NCI-H2196 treated with DMSO at 0.1 percent for 48 hours (cell line): ENCODE data around the gene TMOD2.

Experiments used
- DNase-seq: peaks from one replicate; lab custom pipeline; 2025; ENCODE audit not compliant: unreplicated experiment; lab: John Stamatoyannopoulos, UW

Gene TMOD2

GRCh38 chr15:51735228-51736010 is 16.0 kb upstream of the TMOD2 start:
- no peak for DNase-seq

GRCh38 chr15:51736069-51736468 is 15.3 kb upstream of the TMOD2 start:
- DNase-seq: no peak

DNA sequence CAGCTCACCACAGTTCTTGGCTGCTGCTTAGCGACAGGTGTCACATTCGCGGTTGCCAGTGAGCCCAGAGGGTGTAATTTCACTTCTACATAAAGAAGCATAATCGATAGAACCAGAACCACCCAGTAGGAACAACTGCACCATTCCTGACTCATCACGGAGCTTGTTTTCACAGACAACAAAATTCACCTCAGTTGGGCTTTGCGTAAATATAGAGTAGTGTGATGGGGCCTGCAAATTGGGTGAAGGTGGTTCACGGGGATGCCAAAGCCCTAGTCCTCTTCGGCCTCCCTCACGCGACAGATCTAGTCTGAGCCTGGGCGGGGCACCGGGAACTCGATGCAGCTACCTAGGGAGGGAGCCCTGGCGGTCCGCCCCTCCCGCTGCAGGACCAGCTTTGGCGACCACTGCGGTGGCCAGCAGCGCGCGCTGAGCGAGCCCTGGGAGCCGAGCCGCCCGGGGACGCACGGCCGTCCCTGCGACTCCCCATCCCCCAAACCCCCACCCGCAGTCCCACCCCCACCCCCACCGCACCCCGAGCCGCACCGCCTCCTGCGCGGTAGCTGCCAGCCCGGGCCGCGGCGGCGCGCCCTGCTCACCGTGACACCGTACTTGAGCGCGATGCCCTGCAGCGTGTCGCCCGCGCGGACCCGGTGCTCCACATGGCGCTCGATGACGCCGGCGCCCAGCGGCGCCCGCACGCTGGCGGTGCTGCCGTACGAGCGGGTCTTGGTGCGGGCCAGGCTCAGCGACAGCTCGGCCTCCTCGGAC is 14.5 kb upstream of the TMOD2 start:
- DNase-seq: no peak

DNA sequence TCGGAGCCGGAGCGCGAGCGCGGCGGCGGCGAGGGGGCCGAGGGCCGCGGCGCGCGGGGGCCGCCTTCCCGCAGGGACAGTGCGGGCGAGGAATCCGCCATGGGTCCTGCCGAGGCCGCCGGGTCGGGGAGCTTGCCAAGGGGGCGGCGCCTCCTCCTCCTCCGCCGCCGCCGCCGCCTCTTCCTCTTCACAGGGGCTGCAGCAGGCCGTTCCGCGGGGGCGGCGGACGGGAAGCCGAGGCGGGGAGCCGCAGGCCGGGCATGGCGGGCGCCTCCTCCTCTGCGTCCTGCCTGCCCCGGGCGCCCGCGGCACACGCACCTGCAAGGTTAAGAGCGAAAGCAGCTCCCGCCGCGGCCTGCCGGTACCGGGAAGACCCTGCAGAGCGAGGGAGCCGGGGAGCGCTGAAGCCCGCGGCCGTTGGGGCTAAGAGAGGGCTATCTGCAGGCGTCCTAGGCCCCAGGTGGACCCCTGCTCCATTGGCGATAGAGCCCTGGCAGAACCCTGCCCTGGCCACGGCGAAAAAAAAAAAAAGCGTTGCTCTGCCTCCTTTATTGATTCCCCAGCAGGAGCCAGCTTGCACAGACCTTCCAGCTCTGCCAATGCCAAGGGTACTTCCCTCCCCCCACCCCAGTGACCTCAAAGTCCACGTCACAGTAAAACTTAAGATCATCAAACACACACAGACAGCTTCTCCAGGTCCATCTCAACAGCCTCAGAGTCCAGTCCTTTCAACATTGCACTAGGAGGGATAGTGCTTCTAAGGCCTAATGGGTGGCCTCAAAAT is 13.7 kb upstream of the TMOD2 start, which contains the start of gene LYSMD2:
LYSMD2 (minus strand) TSS at position 134 of the 784 bp plus-strand sequence; CDS start at position 101, 33 bp downstream.
- DNase-seq: no peak

DNA sequence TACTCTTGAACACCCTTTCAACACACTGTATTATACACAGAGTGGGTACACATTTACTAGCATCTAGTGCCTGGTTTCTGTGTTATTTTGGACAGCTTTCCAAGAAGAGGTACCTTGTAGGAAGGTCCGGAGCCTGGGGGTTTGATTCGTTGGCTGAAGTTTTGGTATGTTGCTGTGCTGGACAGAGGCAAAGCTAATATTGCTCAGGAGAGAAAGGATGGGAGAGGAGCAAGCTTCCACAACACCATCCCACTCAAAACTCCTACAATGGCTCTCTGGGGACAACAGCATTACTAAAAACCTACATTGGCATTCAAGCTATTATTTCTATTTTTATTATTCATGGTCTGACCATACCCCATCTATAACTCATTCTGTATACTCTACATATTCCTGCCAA is 12.8 kb upstream of the TMOD2 start:
- DNase-seq: no peak

GRCh38 chr15:51739061-51739712 is 12.2 kb upstream of the TMOD2 start:
- DNase-seq: no peak

- DNase-seq: no peak
Measured at GRCh38 chr15:51749307-51749706, 2.1 kb upstream of the TMOD2 start.

DNA sequence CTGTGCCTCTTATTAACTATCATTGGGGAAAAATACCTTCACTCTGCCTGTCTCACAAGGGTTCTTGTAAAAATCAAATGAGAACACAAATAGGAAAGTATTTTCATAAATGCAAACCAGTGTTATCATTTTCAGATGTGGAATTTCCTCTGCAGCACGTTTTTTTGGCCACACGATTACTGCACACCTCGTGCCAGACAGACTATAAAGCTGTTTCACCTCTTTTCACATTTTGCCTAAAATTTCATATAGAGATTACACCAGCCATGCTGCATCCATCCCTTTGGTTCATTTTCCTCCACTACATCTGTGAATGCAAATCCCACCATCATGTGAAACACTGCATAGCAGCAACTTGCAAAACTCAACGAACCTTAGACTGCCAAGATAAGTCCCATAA is 1.2 kb upstream of the TMOD2 start:
- DNase-seq: no peak

GRCh38 chr15:51751697-51752683 is 593 bp downstream of the TMOD2 start:
- DNase-seq: no peak

DNA sequence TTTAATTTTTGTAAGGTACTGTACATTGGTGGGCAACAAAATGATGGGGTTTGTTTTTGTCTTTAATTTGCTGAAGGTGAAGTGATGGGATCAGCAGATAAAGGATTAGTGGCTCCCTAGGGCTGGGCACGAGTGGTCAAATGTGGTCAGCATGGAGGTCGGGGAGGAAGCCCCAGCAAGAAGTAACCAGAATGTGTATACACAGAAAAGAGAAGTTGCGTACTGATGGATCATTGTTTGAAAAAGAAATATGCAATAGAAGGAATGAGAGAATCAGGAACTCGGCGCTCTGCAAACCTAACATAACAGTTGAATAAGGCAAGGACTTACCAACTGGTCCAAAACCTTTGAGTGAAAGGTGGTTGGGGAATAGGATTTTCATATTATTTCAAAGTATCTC is 1.5 kb downstream of the TMOD2 start:
- no peak for DNase-seq

- DNase-seq: no peak
Measured at GRCh38 chr15:51754267-51754666, 2.9 kb downstream of the TMOD2 start.

DNA sequence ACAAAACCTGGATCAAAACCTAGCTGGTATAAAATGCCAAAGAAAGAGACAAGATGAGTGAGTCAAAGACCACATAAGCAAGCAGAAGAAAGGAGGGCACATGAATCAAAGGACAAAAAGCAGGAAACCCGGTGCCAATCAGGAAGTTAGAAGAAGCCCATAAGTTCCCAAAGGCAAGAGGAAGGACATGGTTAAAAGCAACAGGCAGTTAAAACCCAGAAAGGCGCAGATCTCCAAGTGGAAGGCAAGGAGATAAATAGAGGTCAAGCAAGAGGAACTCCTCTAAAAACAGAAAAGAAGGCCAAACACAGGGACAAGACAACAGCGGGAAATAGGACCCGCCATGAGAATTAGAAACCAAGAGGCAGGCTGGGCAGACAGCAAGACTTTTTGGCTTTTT is 4.4 kb downstream of the TMOD2 start:
- DNase-seq: no peak

DNA sequence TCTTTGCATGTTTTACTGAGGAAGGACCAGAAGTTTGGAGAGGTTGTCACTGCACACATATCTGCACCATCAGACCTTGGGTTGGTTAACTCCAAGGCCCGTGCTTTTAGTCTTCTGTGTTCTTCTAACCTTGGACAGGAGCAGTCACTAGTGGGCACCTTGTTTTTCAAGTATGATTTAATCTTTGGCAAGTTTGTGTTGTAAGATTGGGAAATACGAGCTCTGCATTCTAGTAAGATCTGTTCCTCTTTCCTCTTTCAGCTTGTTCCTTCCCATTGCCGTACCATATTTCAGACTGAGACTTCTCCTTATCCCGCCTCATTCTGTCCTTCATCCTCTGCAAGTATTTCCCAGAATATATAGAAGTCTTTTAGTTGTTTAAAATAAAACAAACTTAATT is 5.1 kb downstream of the TMOD2 start:
- DNase-seq: no peak

DNA sequence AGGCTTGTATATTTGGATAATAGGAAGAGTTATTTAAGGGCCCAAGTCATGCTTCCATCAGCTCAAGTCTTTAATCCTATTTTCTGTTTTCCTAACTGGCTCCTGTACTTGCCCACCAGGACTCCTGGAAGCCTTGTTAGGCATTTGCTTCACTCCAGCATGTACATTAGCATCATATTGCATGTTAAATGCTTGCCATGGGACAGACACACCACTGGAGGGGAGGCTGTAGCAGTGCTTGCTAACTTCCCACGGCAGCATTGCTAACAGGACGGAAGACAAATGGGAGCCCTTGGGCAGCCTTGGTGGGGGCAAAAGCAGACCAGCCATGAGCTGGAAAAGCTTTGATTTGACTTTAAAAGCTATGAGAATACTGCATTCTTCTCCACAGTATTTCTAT is 6.1 kb downstream of the TMOD2 start:
- no peak for DNase-seq

- no peak for DNase-seq
Measured at GRCh38 chr15:51758645-51759044, 7.2 kb downstream of the TMOD2 start.

DNA sequence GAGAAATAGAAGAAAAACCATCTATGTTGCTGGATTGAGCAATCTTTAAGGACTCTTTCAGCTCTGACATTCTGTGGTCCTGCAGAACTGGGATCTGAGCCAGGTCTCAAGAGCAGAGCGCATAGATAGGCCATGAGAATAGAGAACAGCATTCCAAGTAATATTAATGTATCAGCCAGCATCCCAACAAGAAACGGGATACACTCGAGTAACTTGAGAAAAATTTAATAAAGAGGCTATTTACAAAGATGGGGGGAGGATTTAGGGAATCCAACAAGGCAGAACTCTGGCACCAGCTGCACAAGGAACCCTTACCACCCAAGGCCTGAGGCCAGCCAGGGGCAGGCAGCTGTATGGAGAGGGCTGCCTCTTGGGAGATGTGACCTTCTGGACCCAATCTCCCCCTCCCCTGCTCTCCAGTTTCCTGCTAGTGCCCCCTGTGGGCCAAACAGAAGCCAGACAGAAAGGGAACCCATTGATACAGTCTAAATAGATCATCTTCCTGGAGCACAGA is 8.2 kb downstream of the TMOD2 start:
- peak; percentile 60 for DNase-seq

DNA sequence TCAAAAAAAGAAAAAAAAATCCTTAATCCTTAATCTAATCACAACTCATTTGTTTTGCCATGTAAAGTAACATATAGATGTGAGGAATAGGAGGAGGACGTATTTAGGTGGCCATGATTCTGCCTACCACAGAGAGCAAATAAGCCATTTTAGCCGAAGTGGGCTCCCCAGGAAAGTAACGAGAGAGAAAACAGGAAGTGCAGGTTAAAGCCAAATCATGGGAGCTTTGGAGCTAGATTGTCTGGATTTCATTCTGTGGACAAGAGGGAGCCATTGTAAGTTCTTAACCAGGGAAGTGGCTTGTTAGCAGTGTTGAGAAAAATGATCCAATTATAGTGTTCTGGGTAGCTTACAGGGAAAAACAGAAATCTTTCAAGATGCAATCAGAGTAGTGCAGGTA is 9.4 kb downstream of the TMOD2 start:
- no peak for DNase-seq

DNA sequence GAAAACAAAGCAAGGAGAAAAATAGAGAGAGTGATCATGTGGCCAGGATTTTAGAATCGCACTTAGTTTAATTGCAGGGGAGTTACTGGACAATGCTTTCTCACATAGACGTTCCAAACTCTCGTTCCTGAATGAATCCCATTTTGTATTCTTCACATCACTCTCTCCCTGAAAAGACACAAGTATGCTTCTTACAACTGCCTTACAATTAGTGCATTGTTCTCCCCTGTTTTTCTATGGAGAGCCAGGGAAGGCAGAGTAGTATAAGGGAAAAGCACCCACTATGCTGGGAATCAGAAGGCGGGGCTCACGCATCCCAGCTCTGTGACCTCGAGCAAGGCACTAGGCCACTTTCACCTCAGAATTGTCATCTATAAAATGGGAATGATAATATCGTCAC is 14.4 kb downstream of the TMOD2 start:
- no peak for DNase-seq

GRCh38 chr15:51766341-51766740 is 14.9 kb downstream of the TMOD2 start:
- DNase-seq: no peak

- no peak for DNase-seq
Measured at GRCh38 chr15:51768018-51768417, 16.6 kb downstream of the TMOD2 start.
